ENCODE data around the gene USP5. TPM values are rescaled to one million over a fixed set of nuclear protein-coding genes. Genes with fewer than 3 reads are reported as not detected.
A peak's percentile ranks its signal among the peaks of the same experiment; 100 is the strongest.

The USP5 gene, protein sequence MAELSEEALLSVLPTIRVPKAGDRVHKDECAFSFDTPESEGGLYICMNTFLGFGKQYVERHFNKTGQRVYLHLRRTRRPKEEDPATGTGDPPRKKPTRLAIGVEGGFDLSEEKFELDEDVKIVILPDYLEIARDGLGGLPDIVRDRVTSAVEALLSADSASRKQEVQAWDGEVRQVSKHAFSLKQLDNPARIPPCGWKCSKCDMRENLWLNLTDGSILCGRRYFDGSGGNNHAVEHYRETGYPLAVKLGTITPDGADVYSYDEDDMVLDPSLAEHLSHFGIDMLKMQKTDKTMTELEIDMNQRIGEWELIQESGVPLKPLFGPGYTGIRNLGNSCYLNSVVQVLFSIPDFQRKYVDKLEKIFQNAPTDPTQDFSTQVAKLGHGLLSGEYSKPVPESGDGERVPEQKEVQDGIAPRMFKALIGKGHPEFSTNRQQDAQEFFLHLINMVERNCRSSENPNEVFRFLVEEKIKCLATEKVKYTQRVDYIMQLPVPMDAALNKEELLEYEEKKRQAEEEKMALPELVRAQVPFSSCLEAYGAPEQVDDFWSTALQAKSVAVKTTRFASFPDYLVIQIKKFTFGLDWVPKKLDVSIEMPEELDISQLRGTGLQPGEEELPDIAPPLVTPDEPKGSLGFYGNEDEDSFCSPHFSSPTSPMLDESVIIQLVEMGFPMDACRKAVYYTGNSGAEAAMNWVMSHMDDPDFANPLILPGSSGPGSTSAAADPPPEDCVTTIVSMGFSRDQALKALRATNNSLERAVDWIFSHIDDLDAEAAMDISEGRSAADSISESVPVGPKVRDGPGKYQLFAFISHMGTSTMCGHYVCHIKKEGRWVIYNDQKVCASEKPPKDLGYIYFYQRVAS
- total RNA-seq (2021) (267 and 308 TPM in 2 replicates), Bru-seq, nascent RNA (percentile 85 among the genes with signal in this experiment), BruChase-seq, experiment 1, labeled RNA remaining after a 2-hour chase (percentile 86 among the genes with signal in this experiment), BruChase-seq, experiment 2, labeled RNA remaining after a 6-hour chase (percentile 95 among the genes with signal in this experiment)
- long read RNA-seq, transcript USP5-202 (20 exons, 3,083 nt) = major isoform, 217 of 312 reads
- long read RNA-seq, transcript USP5-201 (20 exons, 3,181 nt) = minor isoform, 12 of 312 reads
- long read RNA-seq, partial matches to known transcripts = 42 of 312 reads
- long read RNA-seq, other reads (novel, unspliced or antisense) = 39 of 312 reads

GRCh38 chr12:6851921-6852650, at the start of gene USP5:
TSS of gene USP5 (plus strand) at chr12:6852150. CDS start at chr12:6852180, 30 bp downstream.
- peaks cover 14% of the 10 kb centered on the region for H3K36me3 ChIP-seq (ENCODE audit: low read depth)
- H4K20me1 ChIP-seq (ENCODE audit: insufficient read depth) = peaks cover 10% of the 10 kb centered on the region; the same call in 1 of the 2 replicates
- peaks cover 24% of the 10 kb centered on the region; the same call in 1 of the 2 replicates for H3F3A ChIP-seq (ENCODE audit: insufficient read depth, low read depth)
- H3K4me3 ChIP-seq = peak within 1 kb of the TSS; percentile 83
- no peaks in the 10 kb centered on the region for H3K9me2 ChIP-seq (ENCODE audit: insufficient read depth)
- no peaks in the 10 kb centered on the region for H3K27me3 ChIP-seq (ENCODE audit: insufficient read depth, low read depth)
- H3K27ac ChIP-seq = peak within 1 kb of the TSS; percentile 69
- TF ChIP-seq CTCF (conservative IDR thresholded peaks at IDR 0.05) = no peak
- TF ChIP-seq EZH2 (IDR thresholded peaks at IDR 0.05; ENCODE audit: low read depth) = no peak
- peaks cover 25% of the 10 kb centered on the region for H3K4me1 ChIP-seq (replicated peaks; ENCODE audit: insufficient read depth)
- H3K9me3 ChIP-seq (ENCODE audit: insufficient read depth, low read depth) = no peaks in the 10 kb centered on the region
- peak; percentile 99 to 100 for DNase-seq
- BruUV-seq (replicated peaks) = no TSS peak
- peak within 1 kb of the TSS; percentile 91 for H2AFZ ChIP-seq
- CTCF ChIA-PET = interaction anchor here (0.6 to 2.0 kb wide), 14 partner anchors 16 to 294 kb away, joined by 3 to 17 read pairs (median 6); partner anchors contain the start of genes MLF2, PTMS, SPSB2 and ZNF384
- POLR2A ChIA-PET (ENCODE audit: unreplicated experiment) = interaction anchor here (0.5 to 3.1 kb wide), 18 partner anchors 16 to 801 kb away, joined by 3 to 31 read pairs (median 4); partner anchors contain the start of genes C12orf57, COPS7A, LPCAT3 and PTMS
- intact Hi-C loops (cut with micrococcal nuclease; ENCODE audit: unreplicated experiment) = loop anchor here (1.0 to 5.0 kb wide), 11 partner anchors 15 to 285 kb away; partner anchors contain the start of genes LRRC23, MLF2, NOP2 and PTMS
- H3K79me2 ChIP-seq (ENCODE audit: low read depth) = peaks cover 48% of the 10 kb centered on the region
- H3K4me2 ChIP-seq = peak within 1 kb of the TSS; percentile 96

- H4K20me1 ChIP-seq (ENCODE audit: insufficient read depth) = no peaks in the 10 kb centered on the region
- H3K79me2 ChIP-seq (ENCODE audit: low read depth) = no peaks in the 10 kb centered on the region
- H3K9me2 ChIP-seq (ENCODE audit: insufficient read depth) = no peaks in the 10 kb centered on the region
- ChIA-PET POLR2A (ENCODE audit: unreplicated experiment) (no interaction called here), CTCF (no interaction called here)
- BruUV-seq (replicated peaks) = no TSS peak
- no peak overlapping the region for H3K4me2 ChIP-seq
- no peaks in the 10 kb centered on the region for H3K27me3 ChIP-seq (ENCODE audit: insufficient read depth, low read depth)
- H3K36me3 ChIP-seq (ENCODE audit: low read depth) = no peaks in the 10 kb centered on the region
- H3K4me1 ChIP-seq (replicated peaks; ENCODE audit: insufficient read depth) = no peaks in the 10 kb centered on the region
- no peaks in the 10 kb centered on the region for H3K9me3 ChIP-seq (ENCODE audit: insufficient read depth, low read depth)
- no peak overlapping the region for H3K4me3 ChIP-seq
- peaks cover 5% of the 10 kb centered on the region; the same call in 1 of the 2 replicates for H3F3A ChIP-seq (ENCODE audit: insufficient read depth, low read depth)
- no peak overlapping the region for H2AFZ ChIP-seq
- TF ChIP-seq CTCF (conservative IDR thresholded peaks at IDR 0.05) (no peak), EZH2 (IDR thresholded peaks at IDR 0.05; ENCODE audit: low read depth) (no peak)
- intact Hi-C loops (cut with micrococcal nuclease; ENCODE audit: unreplicated experiment) = no loop called here
- no peak overlapping the region for H3K27ac ChIP-seq
- no peak for DNase-seq
These were observed 44.8 kb upstream of the USP5 start for GRCh38 chr12:6807170-6807569.
